DOHH2 (cell line): ENCODE results near the gene RAB22A.

ENCODE experiments used
- CTCF ChIP-seq: fragments of 200-600 bp; sonication (generic); IDR thresholded peaks from one replicate; pipeline ENCODE4 v1.5.1; 2014; ENCODE audit warnings: antibody characterized with exemption, mild to moderate bottlenecking, low read depth, low read length; ENCODE audit not compliant: poor library complexity, severe bottlenecking
- EZH2phosphoT487 ChIP-seq: fragments of 200-600 bp; sonication (generic); IDR thresholded peaks from 2 replicates; pipeline ENCODE4 v1.6.1; 2017; ENCODE audit warnings: borderline replicate concordance, mild to moderate bottlenecking, antibody characterized with exemption, low read length, moderate library complexity, mixed read lengths

GRCh38 chr20:58359441-58359840 lies 49.9 kb downstream of the RAB22A start:
- TF ChIP-seq CTCF (no peak), EZH2phosphoT487 (no peak)
